ENCODE results near the gene RBP5. TPM values are rescaled to one million over a fixed set of nuclear protein-coding genes. Genes with fewer than 3 reads are reported as not detected.

Gene RBP5
- total RNA-seq, 1 experiment from 2014 or later = 2.3 TPM

DNA sequence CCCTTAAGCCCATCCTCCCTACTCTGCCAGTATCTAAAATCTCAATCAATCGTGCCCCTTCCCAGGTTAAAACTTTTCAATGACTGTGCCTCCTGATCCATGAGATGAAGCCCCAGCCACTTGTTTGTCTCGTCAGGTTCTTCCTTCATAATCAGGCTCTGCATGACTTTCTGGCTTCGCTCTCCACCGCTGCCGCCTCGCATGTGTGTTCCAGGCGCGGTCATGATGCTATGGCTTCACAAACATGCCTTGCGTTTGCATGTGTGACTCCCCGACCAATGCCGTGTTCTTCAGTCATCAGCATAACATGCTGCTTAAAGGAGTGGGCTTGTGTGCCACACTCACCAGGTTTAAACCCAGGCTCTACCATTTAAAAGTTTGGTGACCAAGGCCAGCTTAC, 14.7 kb downstream of the RBP5 start:
- no TSS peak for BruUV-seq (replicated peaks)
- intact Hi-C loops (cut with micrococcal nuclease; ENCODE audit: unreplicated experiment) = loop anchor here (5.0 kb wide), 1 partner anchor 167 kb away; no protein-coding TSS in a partner anchor
- CTCF ChIA-PET = interaction anchor here (1.1 kb wide), 1 partner anchor 169 kb away, joined by 5 read pairs; no protein-coding TSS in a partner anchor

DNA sequence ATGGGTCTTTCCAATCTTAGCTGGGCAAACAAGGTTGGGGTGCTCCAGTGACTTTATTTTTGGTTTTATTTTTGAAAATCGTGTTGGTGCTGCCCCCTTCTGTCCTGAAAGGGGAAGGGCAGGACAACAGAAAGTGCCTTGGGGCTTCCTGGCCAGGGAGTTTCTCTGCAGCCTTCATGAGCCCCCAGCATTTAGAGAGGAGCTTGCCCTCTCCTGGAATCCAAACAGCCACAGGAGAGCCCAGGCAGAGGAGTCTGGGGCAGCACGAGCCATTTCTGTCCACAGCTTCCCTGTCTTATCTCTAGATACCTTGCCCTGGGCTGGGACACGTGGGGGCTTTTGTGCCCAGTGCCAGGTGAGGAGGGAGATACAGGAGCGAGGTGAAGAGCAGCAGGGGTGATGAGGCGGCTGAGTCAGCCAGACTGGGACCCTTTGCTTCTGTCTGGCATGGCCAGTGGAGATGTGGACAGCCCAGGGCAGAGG, 15.3 kb downstream of the RBP5 start:
- Mint-ChIP-seq H3K9me3 (ENCODE audit: low read depth, unreplicated experiment) (no peaks in the 10 kb centered on the region), H3K27ac (ENCODE audit: unreplicated experiment) (no peak overlapping the region), H3K4me3 (ENCODE audit: low read depth, unreplicated experiment) (no peak overlapping the region), H3K36me3 (ENCODE audit: insufficient read depth, unreplicated experiment) (peaks cover 32% of the 10 kb centered on the region), H3K4me1 (ENCODE audit: low read depth, unreplicated experiment) (peaks cover 9% of the 10 kb centered on the region), H3K27me3 (ENCODE audit: unreplicated experiment) (no peaks in the 10 kb centered on the region)
- no TSS peak for BruUV-seq (replicated peaks)
- CTCF ChIA-PET = interaction anchor here (1.1 kb wide), 1 partner anchor 169 kb away, joined by 5 read pairs; no protein-coding TSS in a partner anchor
- peak; percentile 26 for DNase-seq
- TF ChIP-seq, protein P1, sequence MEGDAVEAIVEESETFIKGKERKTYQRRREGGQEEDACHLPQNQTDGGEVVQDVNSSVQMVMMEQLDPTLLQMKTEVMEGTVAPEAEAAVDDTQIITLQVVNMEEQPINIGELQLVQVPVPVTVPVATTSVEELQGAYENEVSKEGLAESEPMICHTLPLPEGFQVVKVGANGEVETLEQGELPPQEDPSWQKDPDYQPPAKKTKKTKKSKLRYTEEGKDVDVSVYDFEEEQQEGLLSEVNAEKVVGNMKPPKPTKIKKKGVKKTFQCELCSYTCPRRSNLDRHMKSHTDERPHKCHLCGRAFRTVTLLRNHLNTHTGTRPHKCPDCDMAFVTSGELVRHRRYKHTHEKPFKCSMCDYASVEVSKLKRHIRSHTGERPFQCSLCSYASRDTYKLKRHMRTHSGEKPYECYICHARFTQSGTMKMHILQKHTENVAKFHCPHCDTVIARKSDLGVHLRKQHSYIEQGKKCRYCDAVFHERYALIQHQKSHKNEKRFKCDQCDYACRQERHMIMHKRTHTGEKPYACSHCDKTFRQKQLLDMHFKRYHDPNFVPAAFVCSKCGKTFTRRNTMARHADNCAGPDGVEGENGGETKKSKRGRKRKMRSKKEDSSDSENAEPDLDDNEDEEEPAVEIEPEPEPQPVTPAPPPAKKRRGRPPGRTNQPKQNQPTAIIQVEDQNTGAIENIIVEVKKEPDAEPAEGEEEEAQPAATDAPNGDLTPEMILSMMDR (IDR thresholded peaks at IDR 0.05; ENCODE audit: unreplicated experiment) = peak; percentile 84
- intact Hi-C loops (cut with micrococcal nuclease; ENCODE audit: unreplicated experiment) = loop anchor here (5.0 kb wide), 1 partner anchor 166 kb away; no protein-coding TSS in a partner anchor

More for the DNA sequence above, 14.7 kb downstream of the RBP5 start:
- TF ChIP-seq, protein P1 (IDR thresholded peaks at IDR 0.05; ENCODE audit: unreplicated experiment) = no peak
- Mint-ChIP-seq H3K27ac (ENCODE audit: unreplicated experiment) (no peak overlapping the region), H3K4me3 (ENCODE audit: low read depth, unreplicated experiment) (no peak overlapping the region), H3K9me3 (ENCODE audit: low read depth, unreplicated experiment) (no peaks in the 10 kb centered on the region), H3K36me3 (ENCODE audit: insufficient read depth, unreplicated experiment) (peaks cover 27% of the 10 kb centered on the region), H3K27me3 (ENCODE audit: unreplicated experiment) (no peaks in the 10 kb centered on the region), H3K4me1 (ENCODE audit: low read depth, unreplicated experiment) (peaks cover 9% of the 10 kb centered on the region)
- DNase-seq = no peak

DNA sequence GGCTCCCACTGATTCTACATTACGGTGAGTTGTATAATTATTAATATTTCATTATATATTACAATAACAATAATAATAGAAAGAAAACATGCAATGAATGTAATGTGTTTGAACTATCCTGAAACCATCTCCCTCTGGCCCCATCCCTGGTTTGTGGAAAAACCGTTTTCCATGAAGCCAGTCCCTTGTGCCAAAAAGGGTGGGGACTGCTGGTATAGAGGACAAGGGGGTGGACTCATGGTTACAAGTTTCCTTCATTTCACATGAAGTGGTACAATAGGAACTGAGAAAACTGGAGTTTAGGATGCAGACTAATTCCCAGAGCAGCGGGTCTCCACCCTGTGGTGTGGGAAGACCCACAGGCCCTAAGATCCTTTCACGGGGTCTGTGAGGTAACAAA, 16.6 kb downstream of the RBP5 start:
- H3K27ac Mint-ChIP-seq (ENCODE audit: unreplicated experiment) = no peak overlapping the region
- no peak for DNase-seq
- BruUV-seq (replicated peaks) = no TSS peak
- H3K27me3 Mint-ChIP-seq (ENCODE audit: unreplicated experiment) = no peaks in the 10 kb centered on the region
- peaks cover 41% of the 10 kb centered on the region for H3K36me3 Mint-ChIP-seq (ENCODE audit: insufficient read depth, unreplicated experiment)
- H3K4me1 Mint-ChIP-seq (ENCODE audit: low read depth, unreplicated experiment) = peaks cover 17% of the 10 kb centered on the region
- intact Hi-C loops (cut with micrococcal nuclease; ENCODE audit: unreplicated experiment) = loop anchor here (5.0 kb wide), 1 partner anchor 165 kb away; no protein-coding TSS in a partner anchor
- H3K9me3 Mint-ChIP-seq (ENCODE audit: low read depth, unreplicated experiment) = no peaks in the 10 kb centered on the region
- CTCF ChIA-PET = no interaction called here
- H3K4me3 Mint-ChIP-seq (ENCODE audit: low read depth, unreplicated experiment) = no peak overlapping the region
- TF ChIP-seq, protein P1 (IDR thresholded peaks at IDR 0.05; ENCODE audit: unreplicated experiment) = no peak

DNA sequence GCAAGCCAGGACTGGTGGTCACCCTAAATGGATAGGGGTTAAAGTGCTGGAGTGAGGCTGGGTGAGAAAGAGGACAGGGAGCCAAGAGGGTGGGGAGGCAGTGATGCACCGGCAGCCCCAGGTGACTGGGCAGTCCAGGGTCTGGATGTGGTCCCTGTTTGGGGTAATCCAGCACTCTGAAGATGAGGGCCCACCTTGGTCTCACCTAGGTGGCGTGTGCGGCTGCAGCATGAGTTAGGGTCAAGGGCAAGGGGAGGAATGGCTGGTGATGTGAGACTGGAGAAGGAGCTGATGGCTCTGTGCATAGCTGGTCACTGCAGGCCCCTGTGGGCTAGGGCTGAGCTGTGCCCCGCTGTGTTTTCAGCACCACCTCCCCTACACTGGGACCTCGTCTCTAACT, 18.0 kb downstream of the RBP5 start:
- Mint-ChIP-seq H3K36me3 (ENCODE audit: insufficient read depth, unreplicated experiment) (peaks cover 45% of the 10 kb centered on the region), H3K9me3 (ENCODE audit: low read depth, unreplicated experiment) (peaks cover 6% of the 10 kb centered on the region), H3K4me3 (ENCODE audit: low read depth, unreplicated experiment) (no peak overlapping the region), H3K27ac (ENCODE audit: unreplicated experiment) (no peak overlapping the region), H3K27me3 (ENCODE audit: unreplicated experiment) (no peaks in the 10 kb centered on the region), H3K4me1 (ENCODE audit: low read depth, unreplicated experiment) (peaks cover 17% of the 10 kb centered on the region)
- CTCF ChIA-PET = interaction anchor here (0.7 kb wide), 1 partner anchor 50 kb away, joined by 3 read pairs; the partner anchor contains the start of gene C1S
- TF ChIP-seq, protein P1 (IDR thresholded peaks at IDR 0.05; ENCODE audit: unreplicated experiment) = no peak
- no peak for DNase-seq
- BruUV-seq (replicated peaks) = no TSS peak
- intact Hi-C loops (cut with micrococcal nuclease; ENCODE audit: unreplicated experiment) = loop anchor here (5.0 kb wide), 1 partner anchor 163 kb away; no protein-coding TSS in a partner anchor

Measured in Calu3 (cell line).